NCI-H345 treated with DMSO at 0.1 percent for 48 hours (cell line): ENCODE data around the gene EIF4B.

Experiments
- DNase-seq: peaks from one replicate; lab custom pipeline; 2025; ENCODE audit not compliant: unreplicated experiment; lab: John Stamatoyannopoulos, UW

The EIF4B gene

DNA sequence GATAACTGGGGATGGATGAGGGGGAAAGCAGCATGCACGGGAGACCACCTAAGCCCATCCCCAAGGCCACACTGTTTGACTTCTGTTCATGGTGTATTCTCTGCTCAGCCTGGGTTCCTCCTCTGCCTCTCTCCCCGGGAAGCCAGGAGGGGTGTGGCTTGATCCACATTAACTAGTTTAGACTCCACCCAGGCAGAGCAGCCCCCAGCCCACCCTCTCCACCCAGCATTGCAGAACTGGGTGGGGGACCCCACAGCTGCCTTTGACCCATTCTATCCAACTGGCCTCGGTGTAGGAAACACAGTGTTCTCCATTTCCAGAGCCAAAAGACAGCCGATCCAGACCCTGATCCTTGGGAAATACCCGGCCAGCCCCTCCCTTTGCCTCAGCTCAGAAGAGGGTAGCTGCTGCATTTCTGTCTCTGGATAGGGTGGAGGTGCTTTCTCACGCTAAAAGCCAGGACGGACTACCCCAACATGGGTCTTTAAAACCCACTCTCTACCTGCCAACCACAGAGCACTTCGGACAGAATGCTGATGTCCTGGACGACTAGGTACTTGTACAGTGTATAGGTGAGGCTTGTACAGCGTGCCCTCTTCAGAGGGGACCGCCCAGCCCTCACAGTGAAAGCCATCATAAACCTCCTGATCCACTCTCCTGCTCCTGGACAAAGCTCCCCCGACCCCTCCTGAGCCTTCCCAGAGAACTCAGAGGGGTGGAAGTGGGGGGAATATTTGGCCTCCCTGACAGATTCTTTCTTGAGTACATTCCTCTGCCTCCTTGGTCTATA lies 63.6 kb downstream of the EIF4B start:
- no peak for DNase-seq

DNA sequence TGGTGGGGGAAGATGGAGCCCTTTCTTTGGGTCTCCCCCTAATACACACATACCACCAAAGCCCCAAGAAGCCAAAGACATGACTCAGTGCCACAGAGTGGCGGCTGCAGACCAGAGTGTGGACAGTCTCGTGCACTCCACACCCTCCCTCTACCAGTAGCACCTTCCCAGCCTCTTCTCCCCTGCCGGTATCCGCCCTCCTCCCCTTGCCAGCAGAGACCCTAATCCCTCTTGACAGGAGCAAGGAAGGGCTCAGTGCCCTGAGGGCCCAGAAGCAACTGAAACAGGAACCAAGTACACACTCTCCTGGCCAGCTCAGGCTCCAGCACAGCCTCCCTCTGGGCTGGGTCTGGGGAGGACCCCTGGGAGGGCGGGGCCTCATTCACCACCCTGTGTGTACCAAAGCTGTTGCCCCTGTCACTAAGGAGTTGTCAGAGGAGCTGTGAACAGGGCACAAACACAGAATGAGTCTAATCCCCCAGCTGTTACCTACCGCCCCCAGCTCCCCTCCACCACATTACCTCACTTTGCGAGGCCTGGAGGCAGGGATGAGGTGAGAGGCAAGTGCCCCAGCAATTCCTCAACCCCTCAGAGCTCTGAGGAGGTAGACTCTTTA lies 64.7 kb downstream of the EIF4B start:
- no peak for DNase-seq

DNA sequence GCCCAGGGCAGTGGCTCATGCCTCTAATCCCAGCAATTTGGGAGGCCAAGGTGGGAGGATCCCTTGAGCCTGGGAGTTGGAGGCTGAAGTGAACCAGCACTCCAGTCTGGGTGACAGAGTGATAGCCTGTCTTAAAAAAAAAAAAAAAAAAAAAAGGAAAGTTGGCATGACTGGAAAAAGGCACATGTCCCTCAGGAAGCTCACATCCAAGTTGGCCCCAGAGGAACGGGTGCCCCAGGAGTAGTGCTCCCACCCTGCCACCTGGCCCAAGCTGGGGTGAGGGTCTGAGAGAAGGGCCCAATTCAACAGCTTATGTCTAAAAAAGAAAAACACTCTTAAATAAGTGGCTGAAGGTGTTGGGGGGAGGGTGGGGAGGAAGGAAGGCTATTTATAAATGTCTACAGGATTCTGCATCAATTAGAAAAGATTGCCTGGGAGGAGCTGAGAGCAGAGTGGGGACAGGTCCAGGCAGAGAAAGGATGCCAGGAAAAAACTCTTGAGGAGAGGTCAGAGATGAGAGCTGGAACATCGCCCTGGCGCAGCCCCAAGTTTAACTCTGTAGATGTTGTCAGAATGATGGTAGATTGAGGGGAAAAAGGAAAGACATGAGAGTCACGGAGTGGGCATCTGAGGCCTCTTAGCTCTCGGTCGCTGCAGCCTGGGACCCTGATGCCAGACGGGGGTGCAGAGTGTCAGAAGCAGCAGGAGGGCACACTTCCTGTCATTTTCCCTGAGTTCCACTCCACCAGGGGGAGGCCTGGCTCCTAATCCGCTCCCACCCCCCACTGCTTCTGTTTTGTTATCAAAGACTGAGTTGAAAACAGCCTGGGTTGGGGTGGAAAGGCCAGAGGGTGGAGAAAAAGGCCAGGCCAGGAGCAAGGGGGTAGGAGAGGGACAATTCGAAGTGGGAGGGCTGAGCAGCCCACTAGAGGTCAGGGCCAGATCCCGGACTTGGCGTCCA lies 65.6 kb downstream of the EIF4B start:
- DNase-seq: no peak

DNA sequence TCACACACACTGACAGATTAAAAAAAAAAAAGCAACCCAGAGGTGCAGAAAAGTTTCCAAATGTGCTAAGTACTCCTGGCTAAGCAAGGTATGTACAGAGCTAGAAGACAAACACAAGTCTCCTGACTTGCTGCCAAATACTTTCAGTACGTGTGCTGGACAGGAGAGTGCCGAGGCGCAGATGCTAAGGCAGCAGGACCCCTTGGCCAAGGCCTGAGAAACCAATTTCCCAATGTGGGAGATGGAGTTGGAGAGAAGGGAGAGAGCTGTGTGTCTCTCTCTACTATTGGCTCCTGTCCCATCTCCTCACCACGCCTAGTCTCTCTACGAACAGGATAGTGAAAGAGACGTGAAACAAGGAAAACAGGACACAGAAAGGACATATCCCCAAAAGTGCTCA lies 67.6 kb downstream of the EIF4B start:
- DNase-seq: no peak

DNA sequence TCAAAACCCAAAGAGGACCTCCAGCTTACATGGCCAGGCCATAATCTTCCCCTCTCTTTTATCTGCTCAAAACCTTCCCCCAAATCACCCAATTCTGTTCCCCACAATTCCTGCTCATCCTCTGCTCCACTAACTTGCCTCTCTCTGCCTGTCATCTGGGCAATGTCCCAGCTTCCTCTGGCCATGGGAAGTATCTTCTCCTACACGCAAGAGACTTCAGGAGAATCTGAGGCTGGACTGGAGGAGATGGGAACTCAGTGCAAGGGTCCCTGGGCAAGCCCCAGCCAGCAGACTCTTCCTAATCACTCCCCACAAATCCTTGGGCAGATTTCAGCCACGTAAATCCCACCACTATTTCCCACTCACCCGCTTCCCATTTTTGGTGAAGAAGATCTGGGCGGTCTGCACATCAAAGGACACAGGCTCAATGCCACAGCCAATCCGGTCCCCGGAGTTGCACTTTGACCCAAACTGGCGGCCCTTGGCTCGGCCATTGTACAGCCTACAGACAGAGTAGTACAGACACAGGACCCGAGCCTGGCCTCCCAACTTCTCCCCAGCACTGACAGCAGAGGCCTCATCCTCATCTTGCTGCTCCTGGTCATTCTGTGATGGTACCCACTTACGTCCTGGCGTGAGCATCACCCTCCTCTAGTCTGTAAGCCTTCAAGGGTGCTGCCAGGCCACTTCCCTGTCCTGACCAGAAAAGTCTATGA lies 68.2 kb downstream of the EIF4B start:
- DNase-seq: no peak

DNA sequence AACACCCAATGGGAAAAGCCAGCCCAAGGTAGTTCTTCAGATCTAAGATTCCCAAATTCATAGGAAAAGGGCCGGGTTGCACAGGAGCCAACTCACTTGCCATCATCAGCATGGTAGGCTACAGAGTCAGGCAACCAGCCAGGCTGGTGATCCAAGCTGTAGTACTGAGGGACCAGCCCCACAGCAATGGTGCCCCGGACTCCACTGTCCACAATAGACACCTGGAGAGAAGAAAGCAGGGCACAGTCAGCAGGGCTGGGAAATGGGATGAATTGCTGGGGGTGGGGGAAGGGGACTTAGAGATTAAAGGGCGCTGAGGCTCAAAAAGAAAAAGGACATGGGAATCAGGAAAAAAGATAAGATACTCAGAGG lies 68.7 kb downstream of the EIF4B start:
- DNase-seq: no peak

DNA sequence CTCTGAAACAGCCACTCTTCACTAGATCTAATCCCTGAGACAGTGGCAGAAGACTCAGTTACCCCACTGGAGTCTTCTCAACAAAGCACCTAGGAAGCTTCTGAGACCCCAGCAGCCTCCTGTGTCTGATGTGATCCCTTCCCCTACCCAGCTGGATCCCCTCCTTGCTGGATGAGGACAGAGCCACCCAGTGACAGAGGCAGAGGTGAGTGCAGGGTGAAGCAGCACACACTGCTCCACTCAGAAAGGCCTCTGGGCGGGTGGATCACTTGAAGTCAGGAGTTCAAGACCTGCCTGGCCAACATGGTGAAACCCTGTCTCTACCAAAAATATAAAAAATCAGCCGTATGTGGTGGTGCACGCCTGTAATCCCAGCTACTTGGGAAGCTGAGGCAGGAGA lies 70.2 kb downstream of the EIF4B start:
- no peak for DNase-seq

DNA sequence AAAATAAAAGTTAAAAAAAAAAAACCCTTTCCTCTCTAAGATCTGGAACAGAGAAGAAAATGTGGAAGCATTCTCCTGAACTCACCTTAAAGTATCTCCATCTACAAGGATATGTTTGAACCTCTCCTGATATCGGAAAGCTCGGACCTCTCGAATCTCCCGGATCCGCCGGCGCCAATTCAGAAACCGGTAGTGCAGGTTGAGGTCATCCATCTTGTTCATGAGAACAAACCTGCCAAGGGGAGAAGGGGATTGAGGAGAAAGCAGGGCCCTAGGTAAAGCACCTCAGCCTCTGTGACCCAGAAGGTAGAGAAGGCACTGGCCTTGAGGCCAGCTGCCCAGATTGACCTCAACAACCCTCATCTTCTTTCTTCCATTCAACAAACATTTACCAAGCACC lies 70.8 kb downstream of the EIF4B start:
- DNase-seq: no peak

DNA sequence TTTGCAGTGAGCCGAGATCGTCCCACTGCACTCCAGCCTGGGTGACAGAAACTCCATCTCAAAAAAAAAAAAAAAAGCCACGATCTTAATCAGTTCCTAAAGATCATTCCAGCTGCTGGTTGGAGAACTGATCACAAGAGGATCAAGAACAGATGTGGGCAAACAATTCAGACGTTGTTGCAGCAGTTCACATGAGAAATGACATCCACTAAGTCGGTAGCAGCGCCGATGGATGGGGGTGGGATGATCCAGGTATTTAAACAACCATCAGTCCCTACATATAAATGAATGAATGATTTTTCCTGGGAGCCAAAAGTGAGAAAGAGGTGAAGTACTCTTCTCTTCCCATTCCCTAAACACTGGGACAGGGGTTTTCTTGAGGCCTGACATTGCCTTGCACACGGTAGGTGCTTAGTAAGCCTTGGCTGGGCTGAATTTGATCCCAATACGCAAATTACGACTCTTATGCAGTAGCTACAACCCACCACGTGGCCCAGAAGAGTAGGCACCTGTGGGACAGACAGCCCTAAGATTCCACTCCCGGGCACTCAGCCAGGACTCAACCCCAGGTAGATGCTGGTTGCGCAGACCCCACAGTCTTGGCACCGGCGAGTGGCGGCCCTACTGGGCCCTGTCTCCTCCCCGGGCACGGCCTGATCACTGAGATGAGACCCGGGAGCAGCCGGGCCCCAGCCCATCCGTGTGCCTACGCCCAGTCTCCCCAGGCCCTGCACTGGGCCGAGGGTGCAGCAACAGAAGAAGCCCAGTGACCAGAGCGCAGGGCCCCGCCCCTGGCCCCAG lies 72.4 kb downstream of the EIF4B start:
- peak; percentile 62 for DNase-seq

DNA sequence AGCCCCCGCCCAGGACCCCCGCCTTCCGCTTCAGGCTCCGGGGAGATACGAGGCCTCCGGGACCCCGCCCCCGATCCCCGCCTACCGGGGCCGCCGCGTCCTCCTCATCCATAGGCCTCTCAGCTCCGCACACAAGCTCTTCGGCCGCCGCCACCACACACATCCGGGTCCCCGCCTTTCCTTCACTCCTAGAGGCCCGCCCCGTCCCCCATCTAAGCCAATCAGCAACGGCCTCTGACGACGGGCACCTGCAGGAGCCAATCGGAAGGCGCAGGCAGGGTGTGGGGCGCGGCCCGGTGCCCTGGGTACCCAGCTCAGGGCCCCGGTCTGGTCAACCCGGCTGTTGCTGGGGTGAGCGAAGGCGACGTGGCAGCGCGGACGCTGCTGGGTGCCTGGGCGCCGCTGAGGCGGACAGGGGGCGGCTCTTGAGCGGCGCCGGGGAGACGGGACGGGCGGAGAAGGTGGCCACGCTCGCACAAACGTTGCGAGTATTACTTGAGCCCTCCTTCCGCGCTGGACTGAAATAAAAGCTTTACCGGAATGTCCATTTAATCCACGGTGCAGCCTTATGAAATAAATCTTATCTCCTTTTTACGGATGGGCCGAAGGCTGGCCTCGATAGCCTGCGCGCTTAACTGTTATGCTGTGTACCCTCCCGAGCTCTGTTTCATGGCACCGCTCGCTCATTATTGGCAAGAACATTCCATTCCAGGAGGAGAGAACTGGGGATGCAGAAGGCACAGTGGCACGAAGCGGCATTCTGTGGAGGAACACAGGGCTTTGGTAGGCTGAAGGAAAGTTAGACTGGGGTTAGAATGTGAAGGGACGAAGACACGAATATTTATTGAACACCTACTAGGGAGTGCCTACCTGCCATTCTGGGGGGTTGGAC lies 73.2 kb downstream of the EIF4B start, which contains the start of gene SPRYD3:
Gene SPRYD3, minus strand, starts transcription at position 165 of the 892 bp plus-strand sequence. Its CDS starts 57 bp downstream, at position 108.
- DNase-seq: peak; percentile 87

DNA sequence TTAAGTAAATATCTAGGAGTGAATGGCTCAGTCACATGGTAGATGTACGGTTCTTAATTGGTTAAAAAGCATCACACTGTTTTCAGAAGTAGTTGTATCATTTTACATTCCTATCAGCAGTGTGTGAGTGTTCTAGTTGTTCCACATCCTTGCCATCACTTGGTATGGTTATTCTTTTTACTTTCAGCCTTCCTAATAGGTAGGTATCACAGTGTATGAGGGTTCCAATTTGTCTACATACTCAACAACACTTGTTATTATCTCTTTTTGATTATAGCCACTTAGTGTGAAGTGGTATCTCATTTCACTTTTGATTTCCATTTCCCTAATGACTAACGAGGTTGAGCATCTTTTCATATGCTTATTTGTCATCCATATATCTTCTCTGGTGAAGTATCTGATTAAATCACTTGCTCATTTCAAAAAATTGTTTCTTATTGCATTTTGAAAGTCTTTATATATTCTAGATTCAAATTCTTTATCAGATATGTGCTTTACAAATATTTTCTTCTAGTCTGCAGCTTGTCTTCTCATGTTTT lies 76.5 kb downstream of the EIF4B start:
- DNase-seq: no peak

DNA sequence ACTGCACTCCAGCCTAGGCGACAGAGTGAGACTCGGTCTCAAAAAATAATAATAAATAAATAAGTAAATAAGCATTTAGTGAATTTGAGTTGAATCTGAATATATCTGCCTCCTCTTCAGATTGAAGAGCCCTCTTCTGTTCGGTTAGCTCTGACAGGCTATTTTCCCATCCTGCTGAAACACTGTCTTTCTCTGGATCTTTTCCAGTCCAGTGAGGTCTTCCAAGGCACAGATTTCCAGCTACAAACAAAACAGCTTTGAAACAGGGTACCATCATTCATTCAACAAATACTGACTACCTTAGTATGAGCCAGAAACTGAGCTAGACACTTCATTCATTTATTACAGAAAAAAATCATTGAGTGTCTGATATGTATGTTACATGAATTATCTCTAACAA lies 80.1 kb downstream of the EIF4B start:
- DNase-seq: no peak

DNA sequence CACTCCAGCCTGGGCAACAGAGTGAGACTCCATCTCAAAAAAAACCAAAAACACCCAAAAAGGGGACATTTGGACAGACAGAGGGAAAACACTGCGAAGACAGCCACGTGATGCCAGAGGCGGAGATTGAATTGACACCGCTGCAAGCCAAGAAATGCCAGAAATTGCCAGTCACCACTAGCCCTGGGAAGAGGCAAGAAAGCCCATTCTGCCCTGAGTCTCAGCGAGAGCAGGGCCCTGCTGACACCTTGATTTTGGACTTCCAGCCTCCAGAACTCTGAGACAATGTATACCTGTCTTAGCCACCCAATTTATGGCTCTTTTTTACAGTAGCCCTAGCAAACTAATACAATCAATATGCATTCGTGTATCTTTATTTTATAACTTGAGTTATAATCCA lies 83.8 kb downstream of the EIF4B start:
- DNase-seq: no peak

DNA sequence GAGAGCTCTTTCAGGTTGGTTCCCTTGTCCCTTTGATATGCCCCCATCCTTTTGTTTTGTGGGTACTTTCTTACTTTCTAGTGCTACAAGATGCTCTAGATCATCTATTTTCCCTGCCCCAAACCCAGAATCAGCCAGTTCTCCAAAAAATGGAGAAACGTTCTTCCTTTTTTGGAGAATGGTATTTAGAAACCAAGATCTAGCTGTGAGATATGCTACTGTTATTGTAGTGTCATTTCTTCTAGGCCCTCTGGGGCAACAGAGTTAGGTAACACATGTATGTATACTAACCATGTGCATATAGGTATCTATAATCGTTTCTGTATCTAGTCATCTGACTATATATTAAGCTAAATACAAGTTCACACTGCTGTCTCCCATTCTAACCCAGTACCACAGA lies 84.3 kb downstream of the EIF4B start:
- DNase-seq: no peak

DNA sequence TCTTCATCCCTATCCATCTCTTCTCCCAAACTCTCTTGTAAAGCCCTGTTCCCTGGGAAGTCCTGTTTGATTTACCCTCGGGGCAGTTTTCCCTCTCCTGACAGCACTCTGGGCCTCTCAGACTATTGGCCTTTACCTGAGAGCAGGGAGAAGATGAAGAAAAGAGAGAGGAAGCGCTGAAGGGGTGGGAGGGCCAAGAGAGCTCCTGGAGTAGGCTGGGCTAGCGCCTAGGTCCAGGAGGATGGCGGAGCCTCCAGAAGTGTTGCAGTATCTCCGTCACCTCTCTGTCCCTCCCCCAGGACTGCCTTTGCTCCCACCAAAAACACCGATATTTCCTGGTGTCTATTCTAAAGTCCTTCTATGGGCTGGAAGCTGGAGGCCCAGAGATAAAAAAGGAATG lies 85.5 kb downstream of the EIF4B start:
- no peak for DNase-seq
